Measurements from ENCODE around the gene WASF2.

The WASF2 gene

GRCh38 chr1:27360159-27361043 lies 129.6 kb downstream of the WASF2 start:
- no peak for TF ChIP-seq TAF1 (IDR thresholded peaks at IDR 0.05; ENCODE audit: borderline replicate concordance, insufficient read depth, low read length)
- TF ChIP-seq FOXP2 (optimal IDR thresholded peaks at IDR 0.05; ENCODE audit: borderline replicate concordance, extremely low read depth, extremely low read length, insufficient read depth) = no peak

DNA sequence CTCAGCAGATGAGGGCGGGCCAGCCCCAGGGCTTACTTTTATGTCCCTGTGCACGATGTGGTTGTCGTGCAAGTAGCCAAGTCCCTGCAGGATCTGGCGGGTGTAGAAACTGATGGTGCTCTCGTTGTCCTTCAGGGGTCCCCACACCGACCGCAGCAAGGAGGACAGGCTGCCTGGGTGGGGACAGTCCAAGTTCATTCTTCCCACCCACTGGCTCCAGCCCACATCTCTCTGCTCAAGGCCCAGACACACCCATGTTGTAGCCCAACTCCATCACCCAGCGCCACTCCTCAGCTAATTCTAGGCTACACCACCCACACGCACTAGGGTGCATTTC lies 130.2 kb downstream of the WASF2 start:
- TF ChIP-seq SIN3A (IDR thresholded peaks at IDR 0.05; ENCODE audit: borderline replicate concordance, insufficient read depth, low read length) (no peak), TAF1 (IDR thresholded peaks at IDR 0.05; ENCODE audit: borderline replicate concordance, insufficient read depth, low read length) (no peak), FOXP2 (optimal IDR thresholded peaks at IDR 0.05; ENCODE audit: borderline replicate concordance, extremely low read depth, extremely low read length, insufficient read depth) (no peak), POLR2AphosphoS5 (IDR thresholded peaks at IDR 0.05; ENCODE audit: low read depth, low read length) (no peak)
- TF ChIP-seq, protein P1, sequence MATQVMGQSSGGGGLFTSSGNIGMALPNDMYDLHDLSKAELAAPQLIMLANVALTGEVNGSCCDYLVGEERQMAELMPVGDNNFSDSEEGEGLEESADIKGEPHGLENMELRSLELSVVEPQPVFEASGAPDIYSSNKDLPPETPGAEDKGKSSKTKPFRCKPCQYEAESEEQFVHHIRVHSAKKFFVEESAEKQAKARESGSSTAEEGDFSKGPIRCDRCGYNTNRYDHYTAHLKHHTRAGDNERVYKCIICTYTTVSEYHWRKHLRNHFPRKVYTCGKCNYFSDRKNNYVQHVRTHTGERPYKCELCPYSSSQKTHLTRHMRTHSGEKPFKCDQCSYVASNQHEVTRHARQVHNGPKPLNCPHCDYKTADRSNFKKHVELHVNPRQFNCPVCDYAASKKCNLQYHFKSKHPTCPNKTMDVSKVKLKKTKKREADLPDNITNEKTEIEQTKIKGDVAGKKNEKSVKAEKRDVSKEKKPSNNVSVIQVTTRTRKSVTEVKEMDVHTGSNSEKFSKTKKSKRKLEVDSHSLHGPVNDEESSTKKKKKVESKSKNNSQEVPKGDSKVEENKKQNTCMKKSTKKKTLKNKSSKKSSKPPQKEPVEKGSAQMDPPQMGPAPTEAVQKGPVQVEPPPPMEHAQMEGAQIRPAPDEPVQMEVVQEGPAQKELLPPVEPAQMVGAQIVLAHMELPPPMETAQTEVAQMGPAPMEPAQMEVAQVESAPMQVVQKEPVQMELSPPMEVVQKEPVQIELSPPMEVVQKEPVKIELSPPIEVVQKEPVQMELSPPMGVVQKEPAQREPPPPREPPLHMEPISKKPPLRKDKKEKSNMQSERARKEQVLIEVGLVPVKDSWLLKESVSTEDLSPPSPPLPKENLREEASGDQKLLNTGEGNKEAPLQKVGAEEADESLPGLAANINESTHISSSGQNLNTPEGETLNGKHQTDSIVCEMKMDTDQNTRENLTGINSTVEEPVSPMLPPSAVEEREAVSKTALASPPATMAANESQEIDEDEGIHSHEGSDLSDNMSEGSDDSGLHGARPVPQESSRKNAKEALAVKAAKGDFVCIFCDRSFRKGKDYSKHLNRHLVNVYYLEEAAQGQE (IDR thresholded peaks at IDR 0.05; ENCODE audit: insufficient read depth in 1 of 2, low read depth in 2 of 2, low read length in 2 of 2) = no peak

DNA sequence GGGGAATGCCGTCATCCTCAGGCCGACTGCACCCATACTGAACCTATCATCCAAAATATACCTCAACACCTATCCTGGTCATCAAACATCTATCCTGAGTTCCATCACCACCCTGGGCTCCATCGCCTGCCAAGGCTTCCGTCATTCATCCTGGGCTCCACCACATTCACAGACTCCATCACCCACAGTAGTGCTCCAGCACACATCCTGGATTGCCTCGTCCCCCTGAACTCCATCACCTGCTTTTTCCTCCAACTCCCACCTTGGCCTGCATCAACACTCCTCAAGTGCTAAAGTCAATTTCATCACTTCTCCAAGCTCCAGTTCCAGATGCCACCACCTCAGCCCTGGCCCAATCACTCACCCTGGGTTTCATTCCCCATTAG lies 131.0 kb downstream of the WASF2 start:
- TF ChIP-seq POLR2AphosphoS5 (IDR thresholded peaks at IDR 0.05; ENCODE audit: low read depth, low read length) = no peak
- TF ChIP-seq, protein P1 (IDR thresholded peaks at IDR 0.05; ENCODE audit: insufficient read depth in 1 of 2, low read depth in 2 of 2, low read length in 2 of 2) = no peak
- TF ChIP-seq FOXP2 (optimal IDR thresholded peaks at IDR 0.05; ENCODE audit: borderline replicate concordance, extremely low read depth, extremely low read length, insufficient read depth) = no peak

DNA sequence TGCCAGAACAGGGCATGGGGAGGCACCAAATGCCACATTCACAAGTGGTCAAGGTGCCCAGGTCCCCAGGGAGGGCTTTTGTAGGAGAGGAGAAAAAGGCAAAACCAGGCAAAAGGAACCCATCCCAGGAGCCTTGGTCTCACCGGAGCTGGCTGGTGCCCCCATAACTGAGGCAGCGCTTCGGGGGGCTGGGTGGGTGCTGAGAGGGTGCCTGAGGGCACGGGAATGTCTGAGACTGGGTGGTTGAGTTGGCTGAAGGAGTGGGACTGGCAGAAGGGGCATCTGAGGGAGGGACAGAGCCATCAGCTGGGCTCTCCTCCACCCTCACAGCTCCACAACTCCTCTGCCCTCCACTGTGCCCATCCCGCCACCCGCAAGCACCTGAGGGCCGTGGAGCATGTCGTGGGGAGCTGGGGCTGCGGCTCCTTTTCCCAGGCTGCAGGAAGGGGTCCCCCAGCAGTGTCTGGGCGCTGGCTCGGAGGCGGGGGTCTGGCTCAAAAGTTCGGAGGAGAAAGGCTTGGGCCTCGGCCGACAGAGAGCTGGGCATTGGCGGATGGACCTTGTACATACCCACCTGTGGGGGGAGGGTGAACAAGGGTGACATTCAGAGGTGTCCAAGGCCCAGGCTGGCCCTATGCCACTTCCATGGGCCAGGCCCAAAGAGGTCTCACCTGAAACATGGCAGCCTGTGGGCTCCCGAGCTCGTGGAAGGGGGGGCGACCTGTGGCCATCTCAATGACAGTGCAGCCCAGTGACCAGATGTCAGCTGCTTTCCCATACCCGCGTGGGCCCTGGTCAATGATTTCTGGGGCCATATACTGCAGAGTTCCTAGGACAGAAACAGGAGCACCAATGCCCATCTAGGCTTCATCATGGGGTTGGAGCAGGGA lies 131.7 kb downstream of the WASF2 start:
- no peak for TF ChIP-seq POLR2AphosphoS5 (IDR thresholded peaks at IDR 0.05; ENCODE audit: low read depth, low read length)
- TF ChIP-seq, protein P1 (IDR thresholded peaks at IDR 0.05; ENCODE audit: insufficient read depth in 1 of 2, low read depth in 2 of 2, low read length in 2 of 2) = no peak
- no peak for TF ChIP-seq TAF1 (IDR thresholded peaks at IDR 0.05; ENCODE audit: borderline replicate concordance, insufficient read depth, low read length)
- no peak for TF ChIP-seq SIN3A (IDR thresholded peaks at IDR 0.05; ENCODE audit: borderline replicate concordance, insufficient read depth, low read length)
- no peak for TF ChIP-seq FOXP2 (optimal IDR thresholded peaks at IDR 0.05; ENCODE audit: borderline replicate concordance, extremely low read depth, extremely low read length, insufficient read depth)

- TF ChIP-seq TAF1 (IDR thresholded peaks at IDR 0.05; ENCODE audit: borderline replicate concordance, insufficient read depth, low read length) = no peak
- TF ChIP-seq SIN3A (IDR thresholded peaks at IDR 0.05; ENCODE audit: borderline replicate concordance, insufficient read depth, low read length) = no peak
- no peak for TF ChIP-seq POLR2AphosphoS5 (IDR thresholded peaks at IDR 0.05; ENCODE audit: low read depth, low read length)
These were observed 132.5 kb downstream of the WASF2 start for GRCh38 chr1:27357281-27358037.

Measured in PFSK-1 (cell line).